HEK293 (cell line): ENCODE measurements around the gene ZNF329.

Experiments used
- GLIS2 ChIP-seq: fragments of 450-650 bp; formaldehyde crosslinking; IDR thresholded peaks from 2 replicates; pipeline ENCODE4 v1.5.1; 2016; ENCODE audit warnings: missing biosample characterization, missing genetic modification characterization
- HOXD13 ChIP-seq: sonication (generic); formaldehyde crosslinking; IDR thresholded peaks from 2 replicates; pipeline ENCODE4 v1.8.0; 2022; ENCODE audit warnings: missing genetic modification reagents, borderline replicate concordance
- KLF7 ChIP-seq: fragments of 450-650 bp; formaldehyde crosslinking; IDR thresholded peaks from 2 replicates; pipeline ENCODE4 v1.5.1; 2016; ENCODE audit warnings: missing biosample characterization, missing genetic modification characterization, borderline replicate concordance
- MZF1 ChIP-seq: fragments of 450-650 bp; formaldehyde crosslinking; IDR thresholded peaks from 2 replicates; pipeline ENCODE4 v1.5.1; 2017; ENCODE audit warnings: missing biosample characterization, missing genetic modification characterization, borderline replicate concordance
- RBAK ChIP-seq: fragments of 450-650 bp; formaldehyde crosslinking; IDR thresholded peaks from 2 replicates; pipeline ENCODE4 v1.5.1; 2016; ENCODE audit warnings: missing biosample characterization, missing genetic modification characterization
- REPIN1 ChIP-seq: fragments of 450-650 bp; formaldehyde crosslinking; IDR thresholded peaks from 2 replicates; pipeline ENCODE4 v1.5.1; 2017; ENCODE audit warnings: missing biosample characterization, missing genetic modification characterization, low read depth
- TCF7L2 ChIP-seq: IDR thresholded peaks from 2 replicates; pipeline ENCODE4 v1.6.1; 2011; ENCODE audit warnings: low read depth, mild to moderate bottlenecking, inconsistent platforms, low read length, moderate library complexity, borderline replicate concordance
- WT1 ChIP-seq: fragments of 450-650 bp; formaldehyde crosslinking; IDR thresholded peaks from 2 replicates; pipeline ENCODE4 v1.5.1; 2016; ENCODE audit warnings: missing biosample characterization, missing genetic modification characterization
- ZEB2 ChIP-seq: fragments of 450-650 bp; formaldehyde crosslinking; IDR thresholded peaks from 2 replicates; pipeline ENCODE4 v1.5.1; 2016; ENCODE audit warnings: missing biosample characterization, missing genetic modification characterization
- ZNF140 ChIP-seq: fragments of 450-650 bp; formaldehyde crosslinking; IDR thresholded peaks from 2 replicates; pipeline ENCODE4 v1.5.1; 2016; ENCODE audit warnings: missing biosample characterization, missing genetic modification characterization
- ZNF19 ChIP-seq: fragments of 450-650 bp; formaldehyde crosslinking; IDR thresholded peaks from 2 replicates; pipeline ENCODE4; 2016; ENCODE audit warnings: missing biosample characterization, missing genetic modification characterization, low read depth
- ZNF23 ChIP-seq: fragments of 450-650 bp; formaldehyde crosslinking; IDR thresholded peaks from 2 replicates; pipeline ENCODE4 v1.5.1; 2016; ENCODE audit warnings: missing biosample characterization, missing genetic modification characterization, borderline replicate concordance
- ZNF501 ChIP-seq: fragments of 450-650 bp; formaldehyde crosslinking; IDR thresholded peaks from 2 replicates; pipeline ENCODE4 v1.5.1; 2016; ENCODE audit warnings: missing biosample characterization, missing genetic modification characterization
- ZNF510 ChIP-seq: fragments of 450-650 bp; formaldehyde crosslinking; IDR thresholded peaks from 2 replicates; pipeline ENCODE4 v1.5.1; 2018; ENCODE audit warnings: mild to moderate bottlenecking, missing genetic modification characterization, missing biosample characterization; ENCODE audit not compliant: insufficient replicate concordance
- ZNF544 ChIP-seq: fragments of 450-650 bp; formaldehyde crosslinking; IDR thresholded peaks from 2 replicates; pipeline ENCODE4 v1.5.0; 2017; ENCODE audit warnings: missing biosample characterization, missing genetic modification characterization
- ZNF549 ChIP-seq: fragments of 450-650 bp; IDR thresholded peaks from 2 replicates; pipeline ENCODE4 v1.5.1; 2018; ENCODE audit warnings: missing biosample characterization, missing genetic modification characterization, mild to moderate bottlenecking, inconsistent platforms, moderate library complexity
- ZNF558 ChIP-seq: fragments of 450-650 bp; formaldehyde crosslinking; IDR thresholded peaks from 2 replicates; pipeline ENCODE4 v1.5.1; 2016; ENCODE audit warnings: missing biosample characterization, missing genetic modification characterization
- ZNF561 ChIP-seq: fragments of 450-650 bp; IDR thresholded peaks from 2 replicates; pipeline ENCODE4 v1.5.1; 2018; ENCODE audit warnings: missing biosample characterization, missing genetic modification characterization, borderline replicate concordance
- ZNF664 ChIP-seq: fragments of 450-650 bp; formaldehyde crosslinking; IDR thresholded peaks from 2 replicates; pipeline ENCODE4 v1.5.1; 2016; ENCODE audit warnings: missing biosample characterization, missing genetic modification characterization
- ZSCAN23 ChIP-seq: fragments of 450-650 bp; formaldehyde crosslinking; IDR thresholded peaks from 2 replicates; pipeline ENCODE4 v1.5.1; 2016; ENCODE audit warnings: missing biosample characterization, missing genetic modification characterization
- ZSCAN30 ChIP-seq: fragments of 450-650 bp; IDR thresholded peaks from 2 replicates; pipeline ENCODE4 v1.5.1; 2018; ENCODE audit warnings: missing biosample characterization, mild to moderate bottlenecking, missing genetic modification characterization, moderate library complexity
- TF ChIP-seq, protein P1 (sequence below): fragments of 450-650 bp; formaldehyde crosslinking; IDR thresholded peaks from 2 replicates; pipeline ENCODE4 v1.5.1; 2016; ENCODE audit warnings: missing biosample characterization, missing genetic modification characterization
- TF ChIP-seq, protein P2 (sequence below): sonication (generic); formaldehyde crosslinking; IDR thresholded peaks from 2 replicates; pipeline ENCODE4 v1.8.1; 2022; ENCODE audit warnings: mild to moderate bottlenecking, moderate library complexity, missing genetic modification reagents
- TF ChIP-seq, protein P3 (sequence below): fragments of 450-650 bp; formaldehyde crosslinking; IDR thresholded peaks from 2 replicates; pipeline ENCODE4 v1.5.1; 2016; ENCODE audit warnings: missing biosample characterization, missing genetic modification characterization
- TF ChIP-seq, protein P4 (sequence below): fragments of 450-650 bp; formaldehyde crosslinking; IDR thresholded peaks from 2 replicates; pipeline ENCODE4 v1.5.1; 2017; ENCODE audit warnings: missing biosample characterization, missing genetic modification characterization
- TF ChIP-seq, protein P5 (sequence below): fragments of 450-650 bp; formaldehyde crosslinking; IDR thresholded peaks from 2 replicates; pipeline ENCODE4; 2016; ENCODE audit warnings: missing biosample characterization, missing genetic modification characterization
- TF ChIP-seq, protein P6 (sequence below): fragments of 450-650 bp; formaldehyde crosslinking; IDR thresholded peaks from 2 replicates; pipeline ENCODE4 v1.5.1; 2016; ENCODE audit warnings: missing biosample characterization, missing genetic modification characterization
- TF ChIP-seq, protein P7 (sequence below): fragments of 450-650 bp; formaldehyde crosslinking; IDR thresholded peaks from 2 replicates; pipeline ENCODE4 v1.5.1; 2017; ENCODE audit warnings: missing biosample characterization, missing genetic modification characterization

ZNF329 gene

DNA sequence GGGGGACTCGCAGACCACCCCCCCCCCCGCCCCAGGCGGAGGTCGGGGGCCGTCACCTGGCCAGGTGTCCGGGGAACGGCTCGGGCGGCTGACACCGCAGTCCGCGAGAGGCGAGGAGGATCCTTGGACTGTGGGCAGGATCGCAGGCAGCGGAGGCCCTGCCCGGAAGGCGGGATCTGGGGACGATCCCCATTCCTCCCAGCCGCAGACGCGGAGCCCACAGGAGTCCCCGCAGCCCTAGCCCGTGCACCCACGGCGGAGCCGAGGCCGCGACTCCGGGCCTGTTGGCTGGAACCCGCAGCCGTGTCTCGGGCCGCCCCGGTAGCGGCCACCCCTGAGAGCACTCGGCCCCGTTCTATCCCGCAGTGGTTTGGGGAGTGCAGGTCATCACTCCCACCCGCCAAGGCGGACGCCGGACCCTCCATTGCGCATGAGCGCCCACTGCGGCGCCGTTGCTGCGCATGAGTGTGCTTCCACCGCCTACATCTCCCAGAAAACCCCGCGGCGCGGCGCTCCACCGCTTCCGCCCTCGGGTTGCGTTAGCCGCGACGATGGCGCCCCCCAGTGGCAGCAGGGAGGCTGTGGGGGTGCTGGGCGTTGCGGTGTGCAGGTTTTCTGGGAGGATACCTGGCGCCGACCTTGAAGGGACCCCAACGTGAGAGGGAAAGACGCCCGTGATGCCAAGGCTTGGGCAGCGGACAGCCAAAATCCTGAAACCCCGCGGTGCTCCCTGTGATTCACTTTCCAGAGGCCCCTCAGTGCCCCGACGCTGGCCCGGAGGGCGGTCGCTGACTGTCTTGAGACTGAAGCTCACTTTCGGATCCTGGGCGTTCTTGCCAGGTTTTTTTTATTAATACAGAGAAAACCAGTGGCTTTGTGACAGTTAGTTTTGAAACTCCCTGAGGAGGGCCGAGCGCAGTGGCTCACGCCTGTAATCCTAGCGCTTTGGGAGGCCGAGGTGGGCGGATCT lies 4.4 kb upstream of the ZNF329 start (continued):
- TF ChIP-seq, protein P1, sequence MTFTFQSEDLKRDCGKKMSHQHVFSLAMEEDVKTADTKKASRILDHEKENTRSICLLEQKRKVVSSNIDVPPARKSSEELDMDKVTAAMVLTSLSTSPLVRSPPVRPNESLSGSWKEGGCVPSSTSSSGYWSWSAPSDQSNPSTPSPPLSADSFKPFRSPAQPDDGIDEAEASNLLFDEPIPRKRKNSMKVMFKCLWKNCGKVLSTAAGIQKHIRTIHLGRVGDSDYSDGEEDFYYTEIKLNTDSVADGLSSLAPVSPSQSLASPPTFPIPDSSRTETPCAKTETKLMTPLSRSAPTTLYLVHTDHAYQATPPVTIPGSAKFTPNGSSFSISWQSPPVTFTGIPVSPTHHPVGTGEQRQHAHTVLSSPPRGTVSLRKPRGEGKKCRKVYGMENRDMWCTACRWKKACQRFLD (tag by site-specific recombination): no peak
- no peak for TF ChIP-seq ZNF23 (tag by site-specific recombination)
- TF ChIP-seq KLF7 (tag by site-specific recombination): no peak
- TF ChIP-seq HOXD13: no peak
- TF ChIP-seq, protein P2, sequence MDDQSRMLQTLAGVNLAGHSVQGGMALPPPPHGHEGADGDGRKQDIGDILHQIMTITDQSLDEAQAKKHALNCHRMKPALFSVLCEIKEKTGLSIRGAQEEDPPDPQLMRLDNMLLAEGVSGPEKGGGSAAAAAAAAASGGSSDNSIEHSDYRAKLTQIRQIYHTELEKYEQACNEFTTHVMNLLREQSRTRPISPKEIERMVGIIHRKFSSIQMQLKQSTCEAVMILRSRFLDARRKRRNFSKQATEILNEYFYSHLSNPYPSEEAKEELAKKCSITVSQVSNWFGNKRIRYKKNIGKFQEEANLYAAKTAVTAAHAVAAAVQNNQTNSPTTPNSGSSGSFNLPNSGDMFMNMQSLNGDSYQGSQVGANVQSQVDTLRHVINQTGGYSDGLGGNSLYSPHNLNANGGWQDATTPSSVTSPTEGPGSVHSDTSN: peak; percentile 59; the same call in 1 of the 2 replicates
- TF ChIP-seq, protein P3, sequence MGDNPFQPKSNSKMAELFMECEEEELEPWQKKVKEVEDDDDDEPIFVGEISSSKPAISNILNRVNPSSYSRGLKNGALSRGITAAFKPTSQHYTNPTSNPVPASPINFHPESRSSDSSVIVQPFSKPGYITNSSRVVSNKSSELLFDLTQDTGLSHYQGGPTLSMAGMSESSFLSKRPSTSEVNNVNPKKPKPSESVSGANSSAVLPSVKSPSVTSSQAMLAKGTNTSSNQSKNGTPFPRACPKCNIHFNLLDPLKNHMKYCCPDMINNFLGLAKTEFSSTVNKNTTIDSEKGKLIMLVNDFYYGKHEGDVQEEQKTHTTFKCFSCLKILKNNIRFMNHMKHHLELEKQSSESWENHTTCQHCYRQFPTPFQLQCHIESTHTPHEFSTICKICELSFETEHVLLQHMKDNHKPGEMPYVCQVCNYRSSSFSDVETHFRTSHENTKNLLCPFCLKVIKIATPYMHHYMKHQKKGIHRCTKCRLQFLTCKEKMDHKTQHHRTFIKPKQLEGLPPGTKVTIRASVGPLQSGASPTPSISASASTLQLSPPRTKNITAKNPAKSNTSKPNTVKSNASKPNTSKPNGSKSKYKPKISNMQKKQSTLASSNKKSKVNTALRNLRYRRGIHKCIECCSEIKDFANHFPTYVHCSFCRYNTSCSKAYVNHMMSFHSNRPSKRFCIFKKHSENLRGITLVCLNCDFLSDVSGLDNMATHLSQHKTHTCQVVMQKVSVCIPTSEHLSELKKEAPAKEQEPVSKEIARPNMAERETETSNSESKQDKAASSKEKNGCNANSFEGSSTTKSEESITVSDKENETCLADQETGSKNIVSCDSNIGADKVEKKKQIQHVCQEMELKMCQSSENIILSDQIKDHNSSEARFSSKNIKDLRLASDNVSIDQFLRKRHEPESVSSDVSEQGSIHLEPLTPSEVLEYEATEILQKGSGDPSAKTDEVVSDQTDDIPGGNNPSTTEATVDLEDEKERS: no peak
- TF ChIP-seq REPIN1 (tag by site-specific recombination): no peak
- TF ChIP-seq ZNF664 (tag by site-specific recombination): no peak
- peak; percentile 77; the same call in 1 of the 2 replicates for TF ChIP-seq ZNF561
- TF ChIP-seq ZNF558 (tag by site-specific recombination): no peak
- no peak for TF ChIP-seq TCF7L2
- peak; percentile 74 for TF ChIP-seq ZNF501 (tag by site-specific recombination)
- TF ChIP-seq, protein P4, sequence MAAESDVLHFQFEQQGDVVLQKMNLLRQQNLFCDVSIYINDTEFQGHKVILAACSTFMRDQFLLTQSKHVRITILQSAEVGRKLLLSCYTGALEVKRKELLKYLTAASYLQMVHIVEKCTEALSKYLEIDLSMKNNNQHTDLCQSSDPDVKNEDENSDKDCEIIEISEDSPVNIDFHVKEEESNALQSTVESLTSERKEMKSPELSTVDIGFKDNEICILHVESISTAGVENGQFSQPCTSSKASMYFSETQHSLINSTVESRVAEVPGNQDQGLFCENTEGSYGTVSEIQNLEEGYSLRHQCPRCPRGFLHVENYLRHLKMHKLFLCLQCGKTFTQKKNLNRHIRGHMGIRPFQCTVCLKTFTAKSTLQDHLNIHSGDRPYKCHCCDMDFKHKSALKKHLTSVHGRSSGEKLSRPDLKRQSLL (tag by site-specific recombination): peak; percentile 44; the same call in 1 of the 2 replicates
- TF ChIP-seq, protein P5, sequence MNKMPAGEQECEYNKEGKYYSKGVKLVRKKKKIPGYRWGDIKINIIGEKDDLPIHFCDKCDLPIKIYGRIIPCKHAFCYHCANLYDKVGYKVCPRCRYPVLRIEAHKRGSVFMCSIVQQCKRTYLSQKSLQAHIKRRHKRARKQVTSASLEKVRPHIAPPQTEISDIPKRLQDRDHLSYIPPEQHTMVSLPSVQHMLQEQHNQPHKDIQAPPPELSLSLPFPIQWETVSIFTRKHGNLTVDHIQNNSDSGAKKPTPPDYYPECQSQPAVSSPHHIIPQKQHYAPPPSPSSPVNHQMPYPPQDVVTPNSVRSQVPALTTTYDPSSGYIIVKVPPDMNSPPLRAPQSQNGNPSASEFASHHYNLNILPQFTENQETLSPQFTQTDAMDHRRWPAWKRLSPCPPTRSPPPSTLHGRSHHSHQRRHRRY (tag by site-specific recombination): no peak
- no peak for TF ChIP-seq ZNF549
- TF ChIP-seq GLIS2 (tag by site-specific recombination): peak; percentile 70; the same call in 1 of the 2 replicates
- no peak for TF ChIP-seq ZNF544 (tag by site-specific recombination)
- TF ChIP-seq ZNF510 (tag by site-specific recombination): no peak
- TF ChIP-seq, protein P6, sequence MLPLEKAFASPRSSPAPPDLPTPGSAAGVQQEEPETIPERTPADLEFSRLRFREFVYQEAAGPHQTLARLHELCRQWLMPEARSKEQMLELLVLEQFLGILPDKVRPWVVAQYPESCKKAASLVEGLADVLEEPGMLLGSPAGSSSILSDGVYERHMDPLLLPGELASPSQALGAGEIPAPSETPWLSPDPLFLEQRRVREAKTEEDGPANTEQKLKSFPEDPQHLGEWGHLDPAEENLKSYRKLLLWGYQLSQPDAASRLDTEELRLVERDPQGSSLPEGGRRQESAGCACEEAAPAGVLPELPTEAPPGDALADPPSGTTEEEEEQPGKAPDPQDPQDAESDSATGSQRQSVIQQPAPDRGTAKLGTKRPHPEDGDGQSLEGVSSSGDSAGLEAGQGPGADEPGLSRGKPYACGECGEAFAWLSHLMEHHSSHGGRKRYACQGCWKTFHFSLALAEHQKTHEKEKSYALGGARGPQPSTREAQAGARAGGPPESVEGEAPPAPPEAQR (tag by site-specific recombination): no peak
- no peak for TF ChIP-seq ZSCAN23 (tag by site-specific recombination)
- no peak for TF ChIP-seq ZNF140 (tag by site-specific recombination)
- TF ChIP-seq, protein P7, sequence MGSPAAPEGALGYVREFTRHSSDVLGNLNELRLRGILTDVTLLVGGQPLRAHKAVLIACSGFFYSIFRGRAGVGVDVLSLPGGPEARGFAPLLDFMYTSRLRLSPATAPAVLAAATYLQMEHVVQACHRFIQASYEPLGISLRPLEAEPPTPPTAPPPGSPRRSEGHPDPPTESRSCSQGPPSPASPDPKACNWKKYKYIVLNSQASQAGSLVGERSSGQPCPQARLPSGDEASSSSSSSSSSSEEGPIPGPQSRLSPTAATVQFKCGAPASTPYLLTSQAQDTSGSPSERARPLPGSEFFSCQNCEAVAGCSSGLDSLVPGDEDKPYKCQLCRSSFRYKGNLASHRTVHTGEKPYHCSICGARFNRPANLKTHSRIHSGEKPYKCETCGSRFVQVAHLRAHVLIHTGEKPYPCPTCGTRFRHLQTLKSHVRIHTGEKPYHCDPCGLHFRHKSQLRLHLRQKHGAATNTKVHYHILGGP (tag by site-specific recombination): no peak
- peak; percentile 62; the same call in 1 of the 2 replicates for TF ChIP-seq WT1 (tag by site-specific recombination)
- TF ChIP-seq RBAK: no peak
- no peak for TF ChIP-seq ZNF19 (tag by site-specific recombination)
- peak; percentile 58 for TF ChIP-seq ZEB2 (tag by site-specific recombination)
- peak; percentile 46; the same call in 1 of the 2 replicates for TF ChIP-seq ZSCAN30 (tag by site-specific recombination)
- TF ChIP-seq MZF1 (tag by site-specific recombination): peak; percentile 97
